Activated naive CD8-positive, alpha-beta T cell treated with anti-CD3 and anti-CD28 coated beads, Interleukin-2, amount 50 U/mL, for 16 hours (primary cell): Measurements from ENCODE around the gene PRMT1.
"Not testable (repeated sequence)": the region's sequence is repeated elsewhere in the genome, so short reads cannot be mapped to it uniquely, and the experiment has no call there.

Experiments
- DNase-seq: peaks from one replicate; pipeline ENCODE4 v3.0.0-alpha.2; 2020; ENCODE audit warnings: low read depth, low spot score

PRMT1 gene

GRCh38 chr19:49719420-49719819 is 42.3 kb downstream of the PRMT1 start:
- not testable (repeated sequence) for DNase-seq

GRCh38 chr19:49727217-49728030 is 50.4 kb downstream of the PRMT1 start:
- no peak for DNase-seq

- no peak for DNase-seq
Observed at GRCh38 chr19:49730166-49730565, 53.1 kb downstream of the PRMT1 start.
